ENCODE data around the gene SNPH.

DNA sequence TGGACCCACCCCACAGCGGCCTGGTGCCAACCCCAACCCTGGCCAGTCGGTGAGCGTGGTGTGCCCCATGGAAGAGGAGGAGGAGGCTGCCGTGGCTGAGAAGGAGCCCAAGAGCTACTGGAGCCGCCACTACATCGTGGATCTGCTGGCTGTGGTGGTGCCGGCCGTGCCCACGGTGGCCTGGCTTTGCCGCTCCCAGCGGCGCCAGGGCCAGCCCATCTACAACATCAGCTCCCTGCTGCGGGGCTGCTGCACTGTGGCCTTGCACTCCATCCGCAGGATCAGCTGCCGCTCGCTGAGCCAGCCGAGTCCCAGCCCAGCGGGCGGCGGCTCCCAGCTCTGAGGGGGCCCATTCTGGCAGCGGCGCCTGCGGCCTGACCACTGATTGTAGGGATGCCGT is 39.6 kb downstream of the SNPH start:
- TF ChIP-seq SP1 (IDR thresholded peaks at IDR 0.05) (no peak), FOXA1 (IDR thresholded peaks at IDR 0.05) (no peak), L3MBTL2 (conservative IDR thresholded peaks at IDR 0.05) (no peak), TARDBP (IDR thresholded peaks at IDR 0.05) (no peak), HDGF (IDR thresholded peaks at IDR 0.05; ENCODE audit: borderline replicate concordance) (no peak), ELF4 (IDR thresholded peaks at IDR 0.05) (no peak), PKNOX1 (IDR thresholded peaks at IDR 0.05) (no peak), ZNF384 (IDR thresholded peaks at IDR 0.05) (no peak)
